ENCODE measurements around the gene TCN2. TPM values are rescaled to one million over a fixed set of nuclear protein-coding genes. Genes with fewer than 3 reads are reported as not detected.

Gene TCN2
- total and polyA plus RNA-seq, 2 of the 4 experiments (the other 2 are of a cell fraction): 1.3 to 3.6 TPM

- Histone ChIP-seq H2BK20ac (ENCODE audit: low read depth, low read length) (no peak overlapping the region), H3K56ac (ENCODE audit: extremely low read depth, insufficient read depth, low read length) (no peak overlapping the region), H3K79me1 (ENCODE audit: low read depth in 1 of 2, low read length in 2 of 2) (peaks cover 0 to 12% of the 10 kb centered on the region in 2 experiments; a peak in 1 of 4 replicates), H2BK5ac (ENCODE audit: low read depth, low read length, poor library complexity, severe bottlenecking) (no peak overlapping the region), H3K27ac (ENCODE audit: insufficient read depth, low read length) (no peak overlapping the region; the same call in 1 of the 2 replicates), H4K20me1 (ENCODE audit: insufficient read depth, low read length) (no peaks in the 10 kb centered on the region), H2AFZ (replicated peaks; ENCODE audit: low read length, poor library complexity) (peak overlapping the region; percentile 98), H3K23ac (ENCODE audit: low read depth, low read length) (peak overlapping the region; percentile 72), H2AK5ac (ENCODE audit: low read depth, low read length) (peak overlapping the region; percentile 7; the same call in 1 of the 2 replicates), H3K4me2 (ENCODE audit: low read depth, low read length) (peak overlapping the region; percentile 71), H3K36me3 (ENCODE audit: control insufficient read depth, insufficient read depth, low read length) (peaks cover 6% of the 10 kb centered on the region; the same call in 1 of the 2 replicates), H3K4me3 (ENCODE audit: insufficient read depth, low read depth, low read length) (peak overlapping the region; percentile 76), H3K4me1 (ENCODE audit: control insufficient read depth, insufficient read depth, low read length) (no peaks in the 10 kb centered on the region), H3K14ac (replicated peaks; ENCODE audit: low read depth, low read length) (peak overlapping the region; percentile 86; the same call in 1 of the 2 replicates), H4K8ac (ENCODE audit: low read depth in 2 of 2, low read length in 2 of 2) (peak overlapping the region in 1 of 2 experiments; percentile 75; a peak in 2 of 4 replicates), H2BK120ac (ENCODE audit: low read depth, low read length) (no peak overlapping the region), H4K91ac (ENCODE audit: insufficient read depth, low read depth, low read length) (no peak overlapping the region), H3K9me1 (ENCODE audit: insufficient read depth, low read length) (no peaks in the 10 kb centered on the region), H3K4ac (ENCODE audit: low read depth, low read length) (no peak overlapping the region; the same call in 1 of the 2 replicates), H2AK9ac (replicated peaks; ENCODE audit: low read depth, low read length, poor library complexity) (peak overlapping the region; percentile 47), H3K27me3 (ENCODE audit: control insufficient read depth, insufficient read depth, low read length) (no peaks in the 10 kb centered on the region), H3K18ac (ENCODE audit: low read depth, low read length) (no peak overlapping the region), H4K5ac (ENCODE audit: low read depth, low read length) (no peak overlapping the region), H3K9me3 (ENCODE audit: control insufficient read depth, insufficient read depth, low read length) (no peaks in the 10 kb centered on the region), H2BK15ac (ENCODE audit: low read depth, low read length) (no peak overlapping the region), H3K9ac (ENCODE audit: low read depth, low read length) (no peak overlapping the region)
- DNase-seq (no peak), ATAC-seq (ENCODE audit: low read depth) (no peak)
- ChIA-PET CTCF (no interaction called here), POLR2A (ENCODE audit: unreplicated experiment) (no interaction called here)
- no TSS peak for BruUV-seq (replicated peaks)
- dilution Hi-C loops (cut with HindIII; ENCODE audit: low sequenced_read_pairs, unreplicated experiment) (no loop called here), intact Hi-C loops (cut with micrococcal nuclease) (no loop called here), in situ Hi-C loops (cut with MboI; ENCODE audit: low sequenced_read_pairs) (no loop called here)
- 80% methylated on average over 1 of the region's 10 CpGs; no CpG with 5 or more reads in 1 of the 2 experiments for whole genome bisulfite sequencing, 2 experiments (ENCODE audit: extremely low coverage in 2 of 2, insufficient read length in 1 of 2)
- TF ChIP-seq POLR2A (IDR thresholded peaks at IDR 0.05; ENCODE audit: low read depth, low read length): no peak
- TF ChIP-seq NFE2L2 (IDR thresholded peaks at IDR 0.05; ENCODE audit: low read depth, low read length): no peak
- no peak for TF ChIP-seq MXI1 (IDR thresholded peaks at IDR 0.05; ENCODE audit: borderline replicate concordance, low read depth, low read length)
- TF ChIP-seq CHD1 (IDR thresholded peaks at IDR 0.05; ENCODE audit: low read depth, low read length): no peak
Measured at GRCh38 chr22:30668386-30668710, 61.4 kb downstream of the TCN2 start.
